Measurements from ENCODE around the gene EPN3.

GRCh38 chr17:50589095-50589705, 56.7 kb downstream of the EPN3 start:
- no peak for TF ChIP-seq CTCF (IDR thresholded peaks at IDR 0.05)
- TF ChIP-seq POLR2A (IDR thresholded peaks at IDR 0.05): no peak
- no peak for TF ChIP-seq EP300 (IDR thresholded peaks at IDR 0.05; ENCODE audit: low read depth)
- no peak for TF ChIP-seq POLR2AphosphoS5 (IDR thresholded peaks at IDR 0.05)
